CD14-positive monocyte (primary cell): Measurements from ENCODE around the gene HLCS. TPM values are rescaled to one million over a fixed set of nuclear protein-coding genes. Genes with fewer than 3 reads are reported as not detected.

ENCODE experiments used
- DNase-seq, 3 donors: peaks; one replicate each; pipeline ENCODE4 v3.0.0-alpha.2; 2011 to 2022
- H2AFZ ChIP-seq: 2 replicates; pipeline ENCODE4 v1.6.0; 2012; ENCODE audit warnings: mild to moderate bottlenecking, low read depth, low read length, inconsistent platforms; ENCODE audit not compliant: insufficient read depth, poor library complexity, severe bottlenecking
- H3K27ac ChIP-seq, 2 donors: 1 replicate in 1 of 2; 2 replicates in 1 of 2; pipeline ENCODE4 v1.5.1; 2012 to 2013; ENCODE audit warnings: low read length in 2 of 2, control low read depth in 1 of 2, inconsistent platforms in 1 of 2, low read depth in 1 of 2, mild to moderate bottlenecking in 1 of 2
- H3K27me3 ChIP-seq, 2 donors: one replicate each; pipeline versions ENCODE4 v1.6.0 to v1.6.1; 2011 to 2013; ENCODE audit warnings: low read length in 2 of 2; ENCODE audit not compliant: control insufficient read depth in 2 of 2, insufficient read depth in 2 of 2
- H3K36me3 ChIP-seq, 2 donors: replicated peaks in 1 of 2; 1 replicate in 1 of 2; 2 replicates in 1 of 2; pipeline versions ENCODE4 v1.5.1 to v1.6.1; 2012 to 2013; ENCODE audit warnings: low read length in 2 of 2, control low read depth in 1 of 2, inconsistent platforms in 1 of 2, mild to moderate bottlenecking in 1 of 2; ENCODE audit not compliant: insufficient read depth in 2 of 2, control insufficient read depth in 1 of 2
- H3K4me1 ChIP-seq, 2 donors: 1 replicate in 1 of 2; 2 replicates in 1 of 2; pipeline versions ENCODE4 v1.5.1 to v1.6.1; 2012 to 2013; ENCODE audit warnings: low read length in 2 of 2, control low read depth in 1 of 2, inconsistent platforms in 1 of 2, mild to moderate bottlenecking in 1 of 2, moderate library complexity in 1 of 2; ENCODE audit not compliant: insufficient read depth in 2 of 2, control insufficient read depth in 1 of 2
- H3K4me2 ChIP-seq: replicated peaks from 2 replicates; pipeline ENCODE3; 2012; ENCODE audit warnings: low read length, moderate library complexity, mild to moderate bottlenecking; ENCODE audit not compliant: poor library complexity, severe bottlenecking; ENCODE audit errors: extremely low read depth
- H3K4me3 ChIP-seq, 3 experiments: fragments of 200-600 bp in 1 of 3; sonication (generic) in 1 of 3; replicated peaks in 1 of 3; 1 replicate in 2 of 3; 2 replicates in 1 of 3; pipeline ENCODE4 v1.5.1; 2011 to 2013; ENCODE audit warnings: low read length in 3 of 3, mild to moderate bottlenecking in 3 of 3, control low read depth in 2 of 3, low read depth in 2 of 3, inconsistent platforms in 1 of 3, moderate library complexity in 1 of 3
- H3K79me2 ChIP-seq: 2 replicates; pipeline ENCODE4 v1.6.0; 2012; ENCODE audit warnings: mild to moderate bottlenecking, control low read depth, inconsistent platforms, low read length, moderate library complexity; ENCODE audit not compliant: insufficient read depth
- H3K9ac ChIP-seq: 2 replicates; pipeline ENCODE4 v1.6.0; 2017; ENCODE audit warnings: low read length, mild to moderate bottlenecking; ENCODE audit not compliant: insufficient read depth, poor library complexity, severe bottlenecking
- H3K9me3 ChIP-seq, 2 donors: replicated peaks in 1 of 2; 1 replicate in 1 of 2; 2 replicates in 1 of 2; pipeline versions ENCODE4 v1.5.1 to v1.6.1; 2012 to 2013; ENCODE audit warnings: low read length in 2 of 2, control low read depth in 1 of 2; ENCODE audit not compliant: control insufficient read depth in 1 of 2, insufficient read depth in 1 of 2
- H4K20me1 ChIP-seq: 2 replicates; pipeline ENCODE4 v1.6.0; 2012; ENCODE audit warnings: mild to moderate bottlenecking, low read length, control low read depth, moderate library complexity; ENCODE audit not compliant: insufficient read depth
- H3K27ac Mint-ChIP-seq, 7 donors: one replicate each; pipeline ENCODE4 v1.8.0; 2020; ENCODE audit warnings: mild to moderate bottlenecking in 7 of 7, mixed read lengths in 7 of 7, moderate library complexity in 6 of 7, inconsistent platforms in 2 of 7
- H3K27me3 Mint-ChIP-seq, 3 donors: one replicate each; pipeline ENCODE4 v1.8.0; 2021 to 2022; ENCODE audit warnings: low read depth in 3 of 3, mild to moderate bottlenecking in 3 of 3, mixed read lengths in 3 of 3, moderate library complexity in 3 of 3, inconsistent platforms in 1 of 3
- H3K36me3 Mint-ChIP-seq, 2 donors: one replicate each; pipeline ENCODE4 v1.8.0; 2020; ENCODE audit warnings: mixed read lengths in 2 of 2, inconsistent platforms in 1 of 2, mild to moderate bottlenecking in 1 of 2
- H3K4me1 Mint-ChIP-seq: one replicate; pipeline ENCODE4 v1.8.0; 2020; ENCODE audit warnings: mild to moderate bottlenecking, mixed read lengths
- H3K4me3 Mint-ChIP-seq, 2 donors: one replicate each; pipeline ENCODE4 v1.8.0; 2020; ENCODE audit warnings: mild to moderate bottlenecking in 2 of 2, mixed read lengths in 2 of 2, moderate library complexity in 1 of 2
- H3K9me3 Mint-ChIP-seq, 7 donors: one replicate each; pipeline ENCODE4 v1.8.0; 2020 to 2022; ENCODE audit warnings: mixed read lengths in 7 of 7, mild to moderate bottlenecking in 6 of 7, moderate library complexity in 6 of 7, inconsistent platforms in 2 of 7
- CTCF ChIP-seq: fragments of 200-600 bp; IDR thresholded peaks from one replicate; pipeline ENCODE4 v1.8.0; 2022; ENCODE audit warnings: antibody characterized with exemption, mild to moderate bottlenecking
- WGBS: methylation state at CpG from one replicate; pipeline ENCODE4 v1.1.5; 2013; ENCODE audit warnings: missing lambda C conversion rate; ENCODE audit not compliant: insufficient coverage; 5-methylcytosine and 5-hydroxymethylcytosine counted together
- intact Hi-C, 2 donors: fragments of 100-400 bp; cut with micrococcal nuclease; formaldehyde crosslinking; loops; one replicate each; pipeline versions ENCODE4 v1.15.0 to v1.15.1; 2023
- polyA plus RNA-seq, 3 donors: library from polyadenylated mRNA; depleted of rRNA in 1 of 3; unstranded in 2 of 3; stranded (reverse) in 1 of 3; fragments of 300-500 nt in 2 of 3; fragments of >200 nt in 1 of 3; fragmentation: Illumina TruSeq in 2 of 3; gene quantifications; 1 replicate in 2 of 3; 2 replicates in 1 of 3; pipeline ENCODE4 v1.2.3, GENCODE V29; 2012 to 2021

Gene HLCS
- polyA plus RNA-seq, 3 donors: 2.1 to 3.1 (median 2.2) TPM

GRCh38 chr21:36796070-36796469, 170.4 kb downstream of the HLCS start:
- Histone ChIP-seq H3K9me3 (peaks cover 23 to 39% of the 10 kb centered on the region in 2 donors), H3K27me3 (no peaks in the 10 kb centered on the region), H3K9ac (no peak overlapping the region), H3K36me3 (no peaks in the 10 kb centered on the region), H3K4me1 (no peaks in the 10 kb centered on the region), H2AFZ (no peak overlapping the region), H4K20me1 (no peaks in the 10 kb centered on the region), H3K27ac (no peak overlapping the region), H3K4me3 (no peak overlapping the region), H3K79me2 (no peaks in the 10 kb centered on the region), H3K4me2 (no peak overlapping the region)
- no CpG with 5 or more reads among the region's 2 CpGs for WGBS
- no peaks in the 10 kb centered on the region for H3K4me1 Mint-ChIP-seq
- TF ChIP-seq CTCF: no peak
- DNase-seq: no peak
- H3K27me3 Mint-ChIP-seq: peaks cover 0 to 4% (median 2%) of the 10 kb centered on the region in 3 donors
- H3K9me3 Mint-ChIP-seq: peaks cover 19 to 42% (median 22%) of the 10 kb centered on the region in 7 donors
- no peak overlapping the region for H3K27ac Mint-ChIP-seq
- intact Hi-C loops: no loop called here
- H3K36me3 Mint-ChIP-seq: no peaks in the 10 kb centered on the region
- no peak overlapping the region for H3K4me3 Mint-ChIP-seq

GRCh38 chr21:36792505-36792967, 173.9 kb downstream of the HLCS start:
- no peak overlapping the region for H3K27ac Mint-ChIP-seq
- no peaks in the 10 kb centered on the region for H3K36me3 Mint-ChIP-seq
- H3K4me1 Mint-ChIP-seq: no peaks in the 10 kb centered on the region
- H3K36me3 ChIP-seq: no peaks in the 10 kb centered on the region
- H4K20me1 ChIP-seq: no peaks in the 10 kb centered on the region
- intact Hi-C loops: no loop called here
- H3K27ac ChIP-seq: no peak overlapping the region
- H3K27me3 Mint-ChIP-seq: peaks cover 0 to 5% (median 2%) of the 10 kb centered on the region in 3 donors
- H3K9me3 Mint-ChIP-seq: peaks cover 13 to 24% (median 18%) of the 10 kb centered on the region in 7 donors
- H3K4me3 Mint-ChIP-seq: no peak overlapping the region
- no peak for DNase-seq
- 92% methylated on average over 5 of the region's 6 CpGs for WGBS
- H3K4me1 ChIP-seq: no peaks in the 10 kb centered on the region
- H2AFZ ChIP-seq: no peak overlapping the region
- H3K4me3 ChIP-seq: no peak overlapping the region
- peaks cover 17 to 25% of the 10 kb centered on the region in 2 donors for H3K9me3 ChIP-seq
- no peaks in the 10 kb centered on the region for H3K79me2 ChIP-seq
- no peaks in the 10 kb centered on the region for H3K27me3 ChIP-seq
- H3K9ac ChIP-seq: no peak overlapping the region
- H3K4me2 ChIP-seq: no peak overlapping the region
- no peak for TF ChIP-seq CTCF
